ENCODE measurements around the gene SMIM3.
"Not testable (repeated sequence)": the region's sequence is repeated elsewhere in the genome, so short reads cannot be mapped to it uniquely, and the experiment has no call there.

Gene SMIM3

GRCh38 chr5:150815010-150815409, 36.5 kb downstream of the SMIM3 start:
- TF ChIP-seq TSHZ2 (CRISPR knock-in tag; IDR thresholded peaks at IDR 0.05) (no peak), ZFP3 (CRISPR knock-in tag; IDR thresholded peaks at IDR 0.05) (no peak), OSR1 (CRISPR knock-in tag; IDR thresholded peaks at IDR 0.05) (no peak), ZC3H10 (CRISPR knock-in tag; IDR thresholded peaks at IDR 0.05) (no peak), ARNTL (CRISPR knock-in tag; IDR thresholded peaks at IDR 0.05; ENCODE audit: borderline replicate concordance, low read depth) (no peak), SNAI2 (CRISPR knock-in tag; IDR thresholded peaks at IDR 0.05) (no peak), CREB5 (CRISPR knock-in tag; IDR thresholded peaks at IDR 0.05; ENCODE audit: low read depth) (no peak), ESRRG (CRISPR knock-in tag; IDR thresholded peaks at IDR 0.05) (no peak), ZNF8 (CRISPR knock-in tag; IDR thresholded peaks at IDR 0.05) (no peak), ISL1 (CRISPR knock-in tag; IDR thresholded peaks at IDR 0.05) (no peak)
- ATAC-seq: no peak

- no peak for ATAC-seq
- TF ChIP-seq BACH2 (CRISPR knock-in tag; IDR thresholded peaks at IDR 0.05; ENCODE audit: borderline replicate concordance) (no peak), TSHZ2 (CRISPR knock-in tag; IDR thresholded peaks at IDR 0.05) (no peak), ZNF565 (CRISPR knock-in tag; conservative IDR thresholded peaks at IDR 0.05; ENCODE audit: low read depth) (no peak)
These were observed 38.4 kb downstream of the SMIM3 start for GRCh38 chr5:150816946-150817345.

- ATAC-seq: no peak
- TF ChIP-seq ISL1 (CRISPR knock-in tag; IDR thresholded peaks at IDR 0.05): no peak
- TF ChIP-seq ZC3H10 (CRISPR knock-in tag; IDR thresholded peaks at IDR 0.05): no peak
These were observed 51.2 kb downstream of the SMIM3 start for GRCh38 chr5:150829744-150830143.

- not testable (repeated sequence) for ATAC-seq
These were observed 53.3 kb downstream of the SMIM3 start for GRCh38 chr5:150831821-150832220.

GRCh38 chr5:150836064-150836463, 57.5 kb downstream of the SMIM3 start:
- no peak for ATAC-seq
- no peak for TF ChIP-seq CSDC2 (CRISPR knock-in tag; IDR thresholded peaks at IDR 0.05)
- no peak for TF ChIP-seq PPARA (CRISPR knock-in tag; IDR thresholded peaks at IDR 0.05; ENCODE audit: borderline replicate concordance)
- no peak for TF ChIP-seq OSR1 (CRISPR knock-in tag; IDR thresholded peaks at IDR 0.05)
- no peak for TF ChIP-seq ISL1 (CRISPR knock-in tag; IDR thresholded peaks at IDR 0.05)
- TF ChIP-seq GLIS3 (CRISPR knock-in tag; IDR thresholded peaks at IDR 0.05): no peak
- TF ChIP-seq ZNF565 (CRISPR knock-in tag; conservative IDR thresholded peaks at IDR 0.05; ENCODE audit: low read depth): no peak
- TF ChIP-seq TOX (CRISPR knock-in tag; IDR thresholded peaks at IDR 0.05; ENCODE audit: borderline replicate concordance): no peak
- no peak for TF ChIP-seq ESRRG (CRISPR knock-in tag; IDR thresholded peaks at IDR 0.05)
- TF ChIP-seq ZC3H10 (CRISPR knock-in tag; IDR thresholded peaks at IDR 0.05): no peak
- no peak for TF ChIP-seq RARB (CRISPR knock-in tag; IDR thresholded peaks at IDR 0.05)
- no peak for TF ChIP-seq ZNF8 (CRISPR knock-in tag; IDR thresholded peaks at IDR 0.05)
- no peak for TF ChIP-seq ARNTL (CRISPR knock-in tag; IDR thresholded peaks at IDR 0.05; ENCODE audit: borderline replicate concordance, low read depth)
- TF ChIP-seq POU6F1 (CRISPR knock-in tag; IDR thresholded peaks at IDR 0.05; ENCODE audit: borderline replicate concordance, low read depth): no peak
- no peak for TF ChIP-seq SNAI2 (CRISPR knock-in tag; IDR thresholded peaks at IDR 0.05)
- TF ChIP-seq BACH2 (CRISPR knock-in tag; IDR thresholded peaks at IDR 0.05; ENCODE audit: borderline replicate concordance): no peak
- no peak for TF ChIP-seq PATZ1 (CRISPR knock-in tag; IDR thresholded peaks at IDR 0.05; ENCODE audit: borderline replicate concordance)
- TF ChIP-seq CREB5 (CRISPR knock-in tag; IDR thresholded peaks at IDR 0.05; ENCODE audit: low read depth): no peak
- TF ChIP-seq CSRNP3 (CRISPR knock-in tag; IDR thresholded peaks at IDR 0.05): no peak
- no peak for TF ChIP-seq ZFP3 (CRISPR knock-in tag; IDR thresholded peaks at IDR 0.05)
